CD4-positive, alpha-beta T cell treated with Interferon gamma for 1 hour (primary cell): ENCODE measurements around the gene PPFIBP2.

Experiments used
- DNase-seq: peaks from one replicate; pipeline ENCODE4 v3.0.0-alpha.2; 2020

PPFIBP2 gene

GRCh38 chr11:7555052-7555699 is 41.4 kb downstream of the PPFIBP2 start:
- DNase-seq, result no peak

DNA sequence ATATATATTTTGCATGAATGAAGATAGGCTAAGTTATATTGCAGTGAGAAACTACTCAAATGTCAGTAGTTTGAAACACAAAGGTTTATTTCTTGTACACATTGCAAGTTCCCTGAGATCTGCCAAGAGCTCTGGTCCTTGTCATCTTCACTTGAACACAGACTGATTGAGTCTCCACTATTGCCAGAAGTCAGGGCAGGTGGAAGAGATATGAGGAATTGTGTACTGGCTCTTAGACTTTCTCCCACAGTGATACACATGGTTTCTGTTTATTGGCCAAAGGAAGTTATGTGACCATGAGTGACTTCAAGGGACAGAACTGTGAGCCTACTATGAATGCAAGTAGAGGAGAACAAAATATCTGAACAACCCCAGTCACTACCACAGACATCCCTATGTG is 44.2 kb downstream of the PPFIBP2 start:
- no peak for DNase-seq

- no peak for DNase-seq
These were observed 45.8 kb downstream of the PPFIBP2 start for GRCh38 chr11:7559398-7560283.

DNA sequence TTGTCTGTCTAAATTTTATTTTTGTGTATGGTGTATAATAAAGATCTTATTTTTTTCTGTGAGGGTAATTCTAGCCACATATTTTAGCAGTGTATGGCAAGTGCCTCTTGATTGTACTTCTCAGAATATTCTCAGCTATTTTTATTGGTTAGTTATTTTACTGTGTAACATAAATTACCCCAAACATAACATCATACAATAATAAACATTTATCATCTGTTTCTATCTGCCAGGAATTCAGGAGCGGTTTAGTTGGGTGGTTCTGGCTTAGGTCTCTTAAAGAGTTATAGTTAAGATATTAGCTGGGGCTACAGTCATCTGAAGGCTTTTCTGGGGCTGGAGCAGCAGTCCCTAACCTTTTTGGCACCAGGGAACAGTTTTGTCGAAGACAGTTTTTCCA is 47.8 kb downstream of the PPFIBP2 start:
- no peak for DNase-seq

GRCh38 chr11:7563281-7563680 is 49.5 kb downstream of the PPFIBP2 start:
- DNase-seq, result no peak

DNA sequence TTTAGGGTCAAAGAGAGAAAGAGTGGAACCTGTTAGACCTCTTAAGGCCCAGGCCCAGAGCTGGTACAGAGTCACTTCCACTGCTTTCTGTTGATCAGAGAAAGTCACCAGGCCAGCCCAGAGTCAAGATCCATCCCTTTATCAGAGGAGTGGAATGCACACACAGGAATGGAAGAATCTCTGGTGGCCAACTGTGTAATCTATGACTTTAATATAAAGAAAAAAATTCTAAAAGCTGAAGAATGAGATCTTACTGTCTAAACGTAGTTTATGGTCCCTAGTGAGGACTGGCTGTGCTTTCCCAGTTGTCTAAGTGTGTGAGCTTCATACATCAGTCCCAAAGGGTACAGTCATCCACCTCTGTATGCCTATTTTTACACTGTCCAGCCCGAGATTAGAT is 51.0 kb downstream of the PPFIBP2 start:
- no peak for DNase-seq

GRCh38 chr11:7567311-7567710 is 53.5 kb downstream of the PPFIBP2 start:
- no peak for DNase-seq

DNA sequence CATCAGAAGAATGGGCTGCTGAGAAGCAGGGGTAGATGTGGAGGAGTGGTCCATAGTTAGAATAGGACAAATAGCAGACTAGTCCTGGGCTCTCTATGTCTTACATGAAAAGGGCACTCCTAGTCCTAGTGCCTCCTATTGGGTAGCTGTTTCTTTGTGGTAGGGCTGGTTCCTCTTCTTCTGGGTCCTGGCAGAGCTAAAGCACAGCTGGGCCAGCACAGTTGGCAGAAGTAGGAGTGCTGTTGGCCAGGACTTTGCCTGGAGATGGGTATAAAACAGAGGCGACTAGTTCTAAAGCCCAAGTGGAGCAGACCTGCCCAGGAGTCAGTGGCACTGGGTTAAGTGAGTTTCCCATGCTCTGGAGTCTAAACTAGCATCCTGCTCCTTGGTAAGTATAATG is 55.2 kb downstream of the PPFIBP2 start:
- no peak for DNase-seq

DNA sequence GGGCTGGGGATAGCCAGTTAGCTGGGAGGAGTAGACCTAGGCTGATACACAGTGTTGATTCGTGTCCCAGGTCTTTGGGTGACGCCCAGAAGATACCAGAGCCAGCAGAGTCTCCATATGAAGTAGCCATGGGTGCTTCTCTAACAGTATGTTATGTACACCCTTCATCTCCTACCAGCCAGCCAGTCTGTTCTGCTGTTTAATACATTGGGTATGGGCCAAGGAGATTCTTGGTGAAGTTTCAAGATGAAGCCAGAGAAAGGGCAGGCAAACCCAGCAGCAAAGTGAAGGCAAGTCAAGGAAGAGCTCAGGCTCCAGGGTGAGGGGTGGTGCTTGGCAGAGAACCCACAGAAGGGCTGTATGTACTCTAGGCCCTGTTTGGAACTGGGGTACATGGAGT is 56.4 kb downstream of the PPFIBP2 start:
- DNase-seq, result no peak

GRCh38 chr11:7570938-7571521 is 57.2 kb downstream of the PPFIBP2 start:
- no peak for DNase-seq

DNA sequence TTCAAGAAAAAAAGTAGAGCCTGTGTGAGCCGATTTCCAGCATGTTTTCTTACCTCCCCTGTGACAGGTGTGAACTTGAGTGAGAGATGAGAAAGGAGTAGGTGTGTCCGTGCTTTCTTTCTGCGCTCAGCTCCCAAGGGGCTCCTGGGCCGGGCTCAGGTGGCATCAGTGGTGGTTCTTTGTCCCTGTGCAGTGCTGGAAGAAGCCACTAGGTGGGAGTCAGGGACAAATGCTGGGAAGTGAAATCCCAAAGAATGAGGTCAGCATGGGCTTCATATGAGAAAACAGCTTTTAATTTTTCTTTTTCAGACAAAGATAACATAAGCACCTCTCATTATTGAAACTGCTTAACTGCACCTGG is 57.8 kb downstream of the PPFIBP2 start:
- no peak for DNase-seq

- DNase-seq, result no peak
These were observed 58.4 kb downstream of the PPFIBP2 start for GRCh38 chr11:7572001-7572712.

DNA sequence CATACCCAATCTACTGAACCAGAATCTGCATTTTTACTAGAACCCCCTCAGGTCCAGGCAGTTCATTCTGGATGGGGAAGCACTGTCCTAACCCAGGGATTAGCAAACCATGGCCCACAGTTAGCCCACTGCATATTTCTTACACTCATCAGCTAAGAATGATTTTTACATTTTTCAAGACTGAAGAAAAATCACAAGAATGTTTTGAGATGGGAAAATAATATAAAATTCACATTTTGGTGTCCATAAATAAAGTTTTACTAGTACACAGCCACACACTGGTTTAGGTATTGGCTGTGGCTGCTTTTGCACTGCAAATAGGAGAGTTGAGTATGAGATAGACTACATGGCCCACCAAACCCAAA is 59.4 kb downstream of the PPFIBP2 start:
- DNase-seq, result no peak

GRCh38 chr11:7573558-7574296 is 59.9 kb downstream of the PPFIBP2 start:
- no peak for DNase-seq

DNA sequence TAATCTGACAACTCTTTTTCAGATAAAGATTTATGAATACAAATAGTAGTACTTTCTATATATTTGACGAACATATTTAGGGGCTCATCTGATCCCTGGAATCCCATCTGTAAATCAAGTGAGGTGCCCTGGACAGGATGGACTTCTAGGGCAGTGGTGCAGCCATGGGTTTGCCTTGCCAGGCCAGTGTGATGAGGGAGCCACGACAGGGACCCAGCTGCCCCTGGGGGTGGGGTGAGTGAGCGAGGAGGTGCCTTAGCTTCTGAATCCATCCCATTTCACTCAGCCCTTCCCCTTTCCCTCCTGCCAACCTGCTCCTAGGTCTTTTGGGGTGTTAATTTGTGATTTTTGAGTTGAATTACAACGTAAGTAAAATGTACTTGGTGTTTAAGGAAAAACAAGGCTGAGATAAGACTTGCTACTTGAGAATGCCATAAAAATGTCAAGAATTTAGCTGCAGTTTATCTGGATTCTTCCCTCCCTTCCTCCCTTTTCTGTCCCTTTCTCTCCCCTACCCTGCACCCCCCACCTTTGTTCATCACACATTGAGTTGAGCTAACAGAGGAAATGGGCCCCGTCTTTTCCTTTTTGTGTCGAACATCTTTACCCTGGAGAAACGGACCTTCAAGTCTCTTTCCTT is 60.8 kb downstream of the PPFIBP2 start:
- DNase-seq, result no peak

DNA sequence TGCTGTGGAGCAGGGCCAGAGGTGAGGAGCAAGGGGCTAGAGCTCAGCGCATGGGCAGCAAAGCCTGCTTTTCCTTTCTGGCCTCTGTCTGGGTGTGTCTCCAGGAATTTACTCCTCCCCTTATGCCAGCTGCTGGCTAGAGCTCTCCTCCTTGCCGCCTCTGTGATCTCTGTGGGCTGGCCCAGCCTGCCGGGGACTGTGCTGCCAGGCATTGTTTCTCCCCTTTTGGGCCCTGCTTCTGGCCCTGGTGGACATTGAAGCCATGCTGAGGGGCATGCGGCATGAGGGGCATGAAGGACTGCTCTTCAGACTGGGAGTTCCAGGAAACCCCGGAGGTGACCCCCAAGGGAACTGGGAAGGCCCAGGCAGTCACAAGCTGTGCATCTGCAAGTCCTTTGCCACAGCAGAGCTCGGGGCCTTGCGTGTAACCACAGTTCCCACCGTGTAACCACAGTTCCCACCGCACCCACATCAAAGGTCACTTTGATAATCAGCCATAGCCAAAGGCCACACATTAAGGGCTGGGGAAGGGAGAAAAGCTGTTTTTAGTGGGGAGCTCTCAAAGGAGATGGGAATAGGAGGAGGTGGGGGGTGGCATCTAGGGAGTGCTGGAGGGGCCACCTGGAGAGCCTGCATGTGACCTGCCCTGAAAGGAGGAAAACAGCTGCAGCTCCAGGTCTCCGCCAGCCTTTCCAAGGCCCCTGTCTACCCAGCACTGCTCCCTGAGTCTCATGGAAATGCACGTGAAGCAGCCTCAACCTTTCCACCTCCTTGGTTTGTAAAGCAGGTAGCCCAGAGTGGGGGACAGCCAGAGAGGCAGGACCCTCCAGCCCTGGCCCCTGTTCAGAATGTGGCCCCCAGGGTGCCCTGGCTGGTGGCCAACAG is 62.3 kb downstream of the PPFIBP2 start:
- DNase-seq, result no peak

DNA sequence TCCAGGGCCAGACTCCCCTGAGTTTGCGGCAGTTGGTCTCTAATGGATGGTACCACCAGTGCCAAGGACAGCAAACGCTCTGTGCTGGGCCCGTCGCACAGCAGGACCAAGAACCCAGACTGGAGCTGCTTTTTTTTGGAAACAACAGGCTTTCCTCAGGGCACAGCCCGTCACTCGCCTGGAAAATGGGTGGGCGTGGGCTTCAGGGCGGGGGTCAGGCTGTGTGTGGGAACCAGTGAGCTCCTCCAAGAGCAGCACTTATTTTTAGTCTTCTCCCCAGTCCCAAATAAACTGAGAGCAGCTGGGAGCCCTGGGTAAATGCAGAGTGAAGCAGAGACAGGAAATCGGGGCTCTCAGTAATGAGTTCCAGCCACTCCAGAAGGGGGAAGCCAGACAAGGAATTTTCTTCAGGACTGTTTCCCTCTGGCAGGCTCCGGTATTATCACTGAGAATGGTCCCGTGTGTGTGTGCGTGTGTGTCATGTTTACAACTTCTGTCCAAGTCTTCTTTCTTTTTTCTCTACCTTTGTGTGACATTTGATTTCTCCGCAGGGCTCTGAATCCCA is 63.0 kb downstream of the PPFIBP2 start:
- DNase-seq, result no peak

- no peak for DNase-seq
These were observed 63.7 kb downstream of the PPFIBP2 start for GRCh38 chr11:7577291-7578190.

GRCh38 chr11:7578276-7578955 is 64.6 kb downstream of the PPFIBP2 start:
- DNase-seq, result no peak
